Measurements from ENCODE around the gene KAT2B.

- TF ChIP-seq POLR2AphosphoS5 (IDR thresholded peaks at IDR 0.05; ENCODE audit: borderline replicate concordance, low read depth, low read length): no peak
- TF ChIP-seq EZH2 (IDR thresholded peaks at IDR 0.05): no peak
These were observed 30.9 kb downstream of the KAT2B start for GRCh38 chr3:20071175-20071574.

Data from SK-N-MC (cell line).